HepG2 (cell line): Measurements from ENCODE around the gene TEKTIP1. TPM values are rescaled to one million over a fixed set of nuclear protein-coding genes. Genes with fewer than 3 reads are reported as not detected.
A peak's percentile ranks its signal among the peaks of the same experiment; 100 is the strongest.

Experiments used
- CENPX ChIP-seq: sonication (generic); formaldehyde crosslinking; IDR thresholded peaks from 2 replicates; pipeline ENCODE4 v1.9.0; 2021; ENCODE audit warnings: mild to moderate bottlenecking, missing genetic modification reagents, moderate library complexity
- CHCHD3 ChIP-seq: sonication (generic); formaldehyde crosslinking; IDR thresholded peaks from 2 replicates; pipeline ENCODE4 v1.8.0; 2022; ENCODE audit warnings: mild to moderate bottlenecking, missing genetic modification reagents, moderate library complexity
- CREB1 ChIP-seq, 2 experiments: fragments of 450-650 bp in 1 of 2; IDR thresholded peaks; 2 replicates each; pipeline ENCODE4 v1.6.1; 2016 to 2017; ENCODE audit warnings: control low read depth in 1 of 2, mild to moderate bottlenecking in 1 of 2, missing compliant biosample characterization in 1 of 2, missing genetic modification characterization in 1 of 2
- FOXP1 ChIP-seq, 2 experiments: fragments of 450-650 bp in 1 of 2; IDR thresholded peaks; 2 replicates each; pipeline ENCODE4 v1.6.1; 2017 to 2018; ENCODE audit warnings: antibody characterized with exemption in 1 of 2
- HES4 ChIP-seq: sonication (generic); formaldehyde crosslinking; IDR thresholded peaks from 2 replicates; pipeline ENCODE4 v1.9.0; 2021; ENCODE audit warnings: mild to moderate bottlenecking, missing genetic modification reagents, borderline replicate concordance
- KLF11 ChIP-seq: IDR thresholded peaks from 2 replicates; pipeline ENCODE4 v1.6.1; 2016; ENCODE audit warnings: missing compliant biosample characterization
- MAFG ChIP-seq: sonication (generic); formaldehyde crosslinking; IDR thresholded peaks from 2 replicates; pipeline ENCODE4 v1.5.1; 2020; ENCODE audit warnings: mild to moderate bottlenecking, missing genetic modification reagents
- ZBTB8A ChIP-seq: sonication (generic); formaldehyde crosslinking; IDR thresholded peaks from 2 replicates; pipeline ENCODE4 v1.4.0; 2020; ENCODE audit warnings: mild to moderate bottlenecking, low read depth, missing genetic modification reagents, borderline replicate concordance
- ZNF776 ChIP-seq: sonication (generic); formaldehyde crosslinking; IDR thresholded peaks from 2 replicates; pipeline ENCODE4 v1.4.0; 2020; ENCODE audit warnings: mild to moderate bottlenecking, missing genetic modification reagents
- ZNF782 ChIP-seq: sonication (generic); formaldehyde crosslinking; IDR thresholded peaks from 2 replicates; pipeline ENCODE4 v1.4.0; 2020; ENCODE audit warnings: missing genetic modification reagents, mild to moderate bottlenecking, borderline replicate concordance
- ZNF792 ChIP-seq: IDR thresholded peaks from 2 replicates; pipeline ENCODE4 v1.6.1; 2016
- ZSCAN12 ChIP-seq: sonication (generic); formaldehyde crosslinking; IDR thresholded peaks from 2 replicates; pipeline ENCODE4 v1.9.0; 2021; ENCODE audit warnings: mild to moderate bottlenecking, missing genetic modification reagents
- polyA plus RNA-seq, 8 experiments: library from polyadenylated mRNA; depleted of rRNA in 3 of 8; stranded (reverse) in 7 of 8; unstranded in 1 of 8; fragments of >200 nt; fragmentation: Illumina TruSeq in 4 of 8; extraction: Trizol in 4 of 8; gene quantifications; 2 replicates each; pipeline versions ENCODE4 v1.2.1 to v1.2.3, GENCODE V29; 2011 to 2016; ENCODE audit warnings: low read depth in 4 of 8, missing spikeins in 1 of 8, mixed read lengths in 1 of 8; ENCODE audit not compliant: insufficient read depth in 1 of 8
- total RNA-seq, 5 experiments: library from RNA; depleted of rRNA; stranded (reverse); fragments of >200 nt; fragmentation: Illumina TruSeq; extraction: Trizol; gene quantifications; 2 replicates each; pipeline ENCODE4 v1.2.3, GENCODE V29; 2016; ENCODE audit warnings: low read depth in 1 of 5
- TF ChIP-seq, protein P1 (sequence below): sonication (generic); formaldehyde crosslinking; IDR thresholded peaks from 2 replicates; pipeline ENCODE4 v1.5.1; 2020; ENCODE audit warnings: missing genetic modification reagents, mild to moderate bottlenecking, borderline replicate concordance
- TF ChIP-seq, protein P2 (sequence below): sonication (generic); formaldehyde crosslinking; IDR thresholded peaks from 2 replicates; pipeline ENCODE4 v1.5.0; 2020; ENCODE audit warnings: missing genetic modification reagents
- TF ChIP-seq, protein P3 (sequence below): IDR thresholded peaks from 2 replicates; pipeline ENCODE4 v1.6.1; 2016; ENCODE audit warnings: missing compliant biosample characterization, missing genetic modification reagents, borderline replicate concordance
- TF ChIP-seq, protein P4 (sequence below): sonication (generic); formaldehyde crosslinking; IDR thresholded peaks from 2 replicates; pipeline ENCODE4 v1.9.0; 2022; ENCODE audit warnings: low read depth, missing genetic modification reagents
- TF ChIP-seq, protein P5 (sequence below): conservative IDR thresholded peaks from 2 replicates; pipeline ENCODE4 v1.6.1; 2018; ENCODE audit warnings: missing genetic modification reagents
- TF ChIP-seq, protein P6 (sequence below): sonication (generic); formaldehyde crosslinking; IDR thresholded peaks from 2 replicates; pipeline ENCODE4 v1.9.0; 2021; ENCODE audit warnings: missing genetic modification reagents, borderline replicate concordance

The TEKTIP1 gene
- total and polyA plus RNA-seq, 2 of the 13 experiments (the other 11 are each of a cell fraction or from before 2014, with no cell fraction given), result not detected

DNA sequence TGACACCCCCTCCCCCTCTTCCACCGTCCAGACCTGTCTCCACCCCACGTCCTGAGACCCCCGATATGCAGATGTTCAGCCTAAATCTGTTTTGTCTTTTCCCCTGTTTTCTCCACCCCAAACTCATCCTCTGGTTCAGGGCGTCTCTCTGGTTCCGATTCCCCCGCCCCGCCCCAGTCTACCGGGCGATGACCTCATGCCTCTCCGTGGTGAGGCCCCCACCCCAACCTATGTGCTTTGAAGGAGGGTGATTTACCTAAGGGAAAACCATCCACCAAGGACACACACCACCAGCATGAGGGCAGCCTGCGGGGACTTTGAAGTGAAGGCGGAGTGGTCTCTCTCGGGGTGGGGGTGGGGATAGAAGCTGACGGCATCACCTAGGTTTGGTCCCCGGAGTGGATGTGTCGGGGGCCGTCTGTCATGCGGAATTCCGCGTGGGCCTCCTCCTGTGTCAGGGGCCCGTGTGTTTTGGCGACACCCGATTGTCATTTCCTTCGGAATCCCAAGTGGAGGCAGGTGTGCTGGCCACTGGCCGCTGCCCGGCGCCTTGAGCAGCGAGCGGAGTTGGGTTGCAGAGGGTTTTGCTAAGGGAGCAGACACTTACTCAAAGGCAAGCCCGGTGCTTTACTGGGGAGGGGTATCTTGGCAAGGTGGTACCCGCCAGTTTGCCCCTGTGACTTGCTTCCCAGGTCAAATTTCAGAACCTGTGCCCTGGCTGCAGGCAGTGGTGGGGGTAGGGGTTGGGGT is 31.4 kb upstream of the TEKTIP1 start (continued):
- TF ChIP-seq ZNF792 (CRISPR knock-in tag) (no peak), ZNF782 (CRISPR knock-in tag) (no peak), MAFG (CRISPR knock-in tag) (no peak), ZSCAN12 (no peak), ZBTB8A (no peak), CHCHD3 (CRISPR knock-in tag) (no peak), FOXP1 (IDR thresholded peaks at IDR 0.05) (no peak), FOXP1 (CRISPR knock-in tag; IDR thresholded peaks at IDR 0.05) (no peak), CENPX (no peak), HES4 (CRISPR knock-in tag) (no peak), KLF11 (CRISPR knock-in tag) (no peak), CREB1 (IDR thresholded peaks at IDR 0.05) (no peak), CREB1 (CRISPR knock-in tag; IDR thresholded peaks at IDR 0.05) (no peak), ZNF776 (CRISPR knock-in tag) (0 out of 2 replicates have a peak, but pooled peaks have one; percentile 32)
- TF ChIP-seq, protein P1, sequence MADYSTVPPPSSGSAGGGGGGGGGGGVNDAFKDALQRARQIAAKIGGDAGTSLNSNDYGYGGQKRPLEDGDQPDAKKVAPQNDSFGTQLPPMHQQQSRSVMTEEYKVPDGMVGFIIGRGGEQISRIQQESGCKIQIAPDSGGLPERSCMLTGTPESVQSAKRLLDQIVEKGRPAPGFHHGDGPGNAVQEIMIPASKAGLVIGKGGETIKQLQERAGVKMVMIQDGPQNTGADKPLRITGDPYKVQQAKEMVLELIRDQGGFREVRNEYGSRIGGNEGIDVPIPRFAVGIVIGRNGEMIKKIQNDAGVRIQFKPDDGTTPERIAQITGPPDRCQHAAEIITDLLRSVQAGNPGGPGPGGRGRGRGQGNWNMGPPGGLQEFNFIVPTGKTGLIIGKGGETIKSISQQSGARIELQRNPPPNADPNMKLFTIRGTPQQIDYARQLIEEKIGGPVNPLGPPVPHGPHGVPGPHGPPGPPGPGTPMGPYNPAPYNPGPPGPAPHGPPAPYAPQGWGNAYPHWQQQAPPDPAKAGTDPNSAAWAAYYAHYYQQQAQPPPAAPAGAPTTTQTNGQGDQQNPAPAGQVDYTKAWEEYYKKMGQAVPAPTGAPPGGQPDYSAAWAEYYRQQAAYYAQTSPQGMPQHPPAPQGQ (CRISPR knock-in tag), result no peak
- TF ChIP-seq, protein P2, sequence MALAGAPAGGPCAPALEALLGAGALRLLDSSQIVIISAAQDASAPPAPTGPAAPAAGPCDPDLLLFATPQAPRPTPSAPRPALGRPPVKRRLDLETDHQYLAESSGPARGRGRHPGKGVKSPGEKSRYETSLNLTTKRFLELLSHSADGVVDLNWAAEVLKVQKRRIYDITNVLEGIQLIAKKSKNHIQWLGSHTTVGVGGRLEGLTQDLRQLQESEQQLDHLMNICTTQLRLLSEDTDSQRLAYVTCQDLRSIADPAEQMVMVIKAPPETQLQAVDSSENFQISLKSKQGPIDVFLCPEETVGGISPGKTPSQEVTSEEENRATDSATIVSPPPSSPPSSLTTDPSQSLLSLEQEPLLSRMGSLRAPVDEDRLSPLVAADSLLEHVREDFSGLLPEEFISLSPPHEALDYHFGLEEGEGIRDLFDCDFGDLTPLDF, result no peak
- TF ChIP-seq, protein P3, sequence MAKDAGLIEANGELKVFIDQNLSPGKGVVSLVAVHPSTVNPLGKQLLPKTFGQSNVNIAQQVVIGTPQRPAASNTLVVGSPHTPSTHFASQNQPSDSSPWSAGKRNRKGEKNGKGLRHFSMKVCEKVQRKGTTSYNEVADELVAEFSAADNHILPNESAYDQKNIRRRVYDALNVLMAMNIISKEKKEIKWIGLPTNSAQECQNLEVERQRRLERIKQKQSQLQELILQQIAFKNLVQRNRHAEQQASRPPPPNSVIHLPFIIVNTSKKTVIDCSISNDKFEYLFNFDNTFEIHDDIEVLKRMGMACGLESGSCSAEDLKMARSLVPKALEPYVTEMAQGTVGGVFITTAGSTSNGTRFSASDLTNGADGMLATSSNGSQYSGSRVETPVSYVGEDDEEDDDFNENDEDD (CRISPR knock-in tag), result no peak
- TF ChIP-seq, protein P4, sequence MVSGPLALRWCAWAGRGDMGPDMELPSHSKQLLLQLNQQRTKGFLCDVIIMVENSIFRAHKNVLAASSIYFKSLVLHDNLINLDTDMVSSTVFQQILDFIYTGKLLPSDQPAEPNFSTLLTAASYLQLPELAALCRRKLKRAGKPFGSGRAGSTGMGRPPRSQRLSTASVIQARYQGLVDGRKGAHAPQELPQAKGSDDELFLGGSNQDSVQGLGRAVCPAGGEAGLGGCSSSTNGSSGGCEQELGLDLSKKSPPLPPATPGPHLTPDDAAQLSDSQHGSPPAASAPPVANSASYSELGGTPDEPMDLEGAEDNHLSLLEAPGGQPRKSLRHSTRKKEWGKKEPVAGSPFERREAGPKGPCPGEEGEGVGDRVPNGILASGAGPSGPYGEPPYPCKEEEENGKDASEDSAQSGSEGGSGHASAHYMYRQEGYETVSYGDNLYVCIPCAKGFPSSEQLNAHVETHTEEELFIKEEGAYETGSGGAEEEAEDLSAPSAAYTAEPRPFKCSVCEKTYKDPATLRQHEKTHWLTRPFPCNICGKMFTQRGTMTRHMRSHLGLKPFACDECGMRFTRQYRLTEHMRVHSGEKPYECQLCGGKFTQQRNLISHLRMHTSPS (CRISPR knock-in tag), result no peak
- TF ChIP-seq, protein P5, sequence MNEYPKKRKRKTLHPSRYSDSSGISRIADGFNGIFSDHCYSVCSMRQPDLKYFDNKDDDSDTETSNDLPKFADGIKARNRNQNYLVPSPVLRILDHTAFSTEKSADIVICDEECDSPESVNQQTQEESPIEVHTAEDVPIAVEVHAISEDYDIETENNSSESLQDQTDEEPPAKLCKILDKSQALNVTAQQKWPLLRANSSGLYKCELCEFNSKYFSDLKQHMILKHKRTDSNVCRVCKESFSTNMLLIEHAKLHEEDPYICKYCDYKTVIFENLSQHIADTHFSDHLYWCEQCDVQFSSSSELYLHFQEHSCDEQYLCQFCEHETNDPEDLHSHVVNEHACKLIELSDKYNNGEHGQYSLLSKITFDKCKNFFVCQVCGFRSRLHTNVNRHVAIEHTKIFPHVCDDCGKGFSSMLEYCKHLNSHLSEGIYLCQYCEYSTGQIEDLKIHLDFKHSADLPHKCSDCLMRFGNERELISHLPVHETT (CRISPR knock-in tag), result no peak
- TF ChIP-seq, protein P6, sequence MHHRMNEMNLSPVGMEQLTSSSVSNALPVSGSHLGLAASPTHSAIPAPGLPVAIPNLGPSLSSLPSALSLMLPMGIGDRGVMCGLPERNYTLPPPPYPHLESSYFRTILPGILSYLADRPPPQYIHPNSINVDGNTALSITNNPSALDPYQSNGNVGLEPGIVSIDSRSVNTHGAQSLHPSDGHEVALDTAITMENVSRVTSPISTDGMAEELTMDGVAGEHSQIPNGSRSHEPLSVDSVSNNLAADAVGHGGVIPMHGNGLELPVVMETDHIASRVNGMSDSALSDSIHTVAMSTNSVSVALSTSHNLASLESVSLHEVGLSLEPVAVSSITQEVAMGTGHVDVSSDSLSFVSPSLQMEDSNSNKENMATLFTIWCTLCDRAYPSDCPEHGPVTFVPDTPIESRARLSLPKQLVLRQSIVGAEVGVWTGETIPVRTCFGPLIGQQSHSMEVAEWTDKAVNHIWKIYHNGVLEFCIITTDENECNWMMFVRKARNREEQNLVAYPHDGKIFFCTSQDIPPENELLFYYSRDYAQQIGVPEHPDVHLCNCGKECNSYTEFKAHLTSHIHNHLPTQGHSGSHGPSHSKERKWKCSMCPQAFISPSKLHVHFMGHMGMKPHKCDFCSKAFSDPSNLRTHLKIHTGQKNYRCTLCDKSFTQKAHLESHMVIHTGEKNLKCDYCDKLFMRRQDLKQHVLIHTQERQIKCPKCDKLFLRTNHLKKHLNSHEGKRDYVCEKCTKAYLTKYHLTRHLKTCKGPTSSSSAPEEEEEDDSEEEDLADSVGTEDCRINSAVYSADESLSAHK (CRISPR knock-in tag), result no peak
